GM18511 (cell line): Measurements from ENCODE around the gene POFUT2.

Experiments
- ATAC-seq: cut with Tn5 transposase; IDR thresholded peaks from one replicate; pipeline ENCODE4 v1.9.1; 2021; ENCODE audit warnings: mild to moderate bottlenecking, moderate library complexity; ENCODE audit not compliant: unreplicated experiment

POFUT2 gene

GRCh38 chr21:45299026-45299863 lies 11.6 kb upstream of the POFUT2 start:
- ATAC-seq: no peak

GRCh38 chr21:45297869-45298268 lies 10.2 kb upstream of the POFUT2 start:
- ATAC-seq: no peak

DNA sequence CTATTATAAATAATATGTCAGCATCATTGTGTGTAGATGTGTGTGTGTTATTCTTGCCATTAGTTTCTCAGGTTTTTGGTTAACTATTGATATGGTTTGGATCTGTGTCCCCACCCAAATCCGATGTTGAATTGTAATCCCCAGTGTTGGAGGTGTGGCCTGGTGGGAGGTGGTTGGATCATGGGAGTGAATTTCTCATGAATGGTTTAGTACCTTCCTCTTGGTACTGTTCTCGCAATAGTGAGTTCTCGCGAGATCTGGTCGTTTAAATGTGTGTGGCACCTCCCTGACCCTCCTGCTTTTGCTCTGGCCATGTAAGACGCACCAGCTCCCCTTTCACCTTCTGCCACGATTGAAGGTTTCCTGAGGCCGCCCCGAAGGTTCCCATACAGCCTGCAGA lies 9.6 kb upstream of the POFUT2 start:
- ATAC-seq: no peak

DNA sequence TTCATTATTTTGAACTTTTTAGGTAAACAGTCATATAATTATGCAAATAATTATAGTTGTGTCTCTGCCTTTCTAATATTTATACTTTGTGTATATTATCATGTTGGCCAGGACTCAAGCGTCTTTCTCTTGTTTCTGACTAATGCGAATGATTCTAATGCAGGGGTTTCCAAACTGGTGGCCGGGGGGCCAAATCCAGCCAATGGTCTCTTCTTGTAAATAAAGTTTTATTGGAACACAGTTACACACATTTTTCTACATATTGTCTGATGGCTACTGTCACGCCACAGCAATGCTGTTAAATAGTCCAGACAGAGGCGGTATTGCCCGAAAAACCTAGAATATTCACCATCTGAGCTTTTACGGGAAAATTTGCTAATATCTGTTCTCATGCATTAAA lies 8.9 kb upstream of the POFUT2 start:
- no peak for ATAC-seq

- no peak for ATAC-seq
These were observed 8.1 kb upstream of the POFUT2 start for GRCh38 chr21:45295576-45296365.

GRCh38 chr21:45294509-45295291 lies 7.0 kb upstream of the POFUT2 start:
- no peak for ATAC-seq

DNA sequence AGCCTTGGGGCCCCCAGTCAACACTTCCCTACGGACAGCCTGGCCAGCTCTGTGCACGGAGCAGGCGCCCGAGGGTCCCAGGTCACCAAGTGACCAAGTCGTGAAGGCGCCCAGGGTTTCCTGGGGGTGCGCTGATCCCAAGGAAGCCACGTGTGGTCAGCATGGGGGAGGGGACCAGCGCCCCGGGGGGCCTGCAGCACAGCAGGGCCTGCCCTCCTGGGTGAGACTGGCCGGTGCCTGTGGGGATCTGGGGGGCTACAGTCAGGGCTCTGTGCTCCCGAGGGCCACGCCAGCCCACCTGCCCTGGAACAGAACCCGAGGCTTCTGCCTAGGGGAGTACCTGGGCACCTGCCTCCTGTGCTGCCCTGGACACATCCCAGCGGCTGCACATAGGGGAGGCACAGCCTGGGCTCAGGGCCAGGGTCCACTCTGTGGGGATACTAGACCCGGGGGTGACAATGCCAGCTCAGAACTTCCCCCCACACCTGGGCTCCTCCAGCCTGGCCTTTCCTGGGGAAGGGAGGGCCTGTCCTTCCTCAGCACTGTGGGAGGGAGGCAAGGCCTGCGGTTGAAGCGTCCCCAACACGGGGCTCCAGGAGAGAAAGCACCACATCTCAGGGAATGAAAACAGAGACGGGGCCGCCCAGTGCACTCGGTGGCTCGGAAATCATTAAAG lies 6.2 kb upstream of the POFUT2 start:
- ATAC-seq: no peak

DNA sequence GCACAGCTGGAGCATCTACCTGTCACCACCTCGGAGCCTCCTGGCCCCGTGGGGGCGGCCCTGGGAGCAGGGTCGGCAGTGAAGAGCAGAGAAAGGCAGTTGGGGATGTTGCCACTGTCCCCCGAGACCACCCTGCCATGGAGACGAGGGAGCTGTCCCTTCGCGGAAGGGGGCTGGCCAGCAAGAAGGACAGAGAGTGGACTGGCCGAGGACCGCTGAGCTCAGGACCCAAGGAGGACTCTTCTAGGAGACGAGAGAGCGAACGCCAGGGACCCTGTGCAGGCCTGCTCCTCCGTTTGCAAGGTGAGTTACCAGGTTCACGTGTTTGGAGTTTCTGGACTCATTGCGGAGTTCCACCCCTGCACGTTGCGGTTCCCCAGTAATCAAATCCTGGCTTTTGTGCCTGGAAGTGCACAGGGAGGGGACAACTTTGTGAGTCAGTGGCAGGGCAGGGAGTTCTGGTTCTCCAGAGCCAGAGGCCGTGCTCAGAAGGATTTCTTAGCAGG lies 5.6 kb upstream of the POFUT2 start:
- ATAC-seq: no peak

- ATAC-seq: no peak
These were observed 4.9 kb upstream of the POFUT2 start for GRCh38 chr21:45292399-45293219.

DNA sequence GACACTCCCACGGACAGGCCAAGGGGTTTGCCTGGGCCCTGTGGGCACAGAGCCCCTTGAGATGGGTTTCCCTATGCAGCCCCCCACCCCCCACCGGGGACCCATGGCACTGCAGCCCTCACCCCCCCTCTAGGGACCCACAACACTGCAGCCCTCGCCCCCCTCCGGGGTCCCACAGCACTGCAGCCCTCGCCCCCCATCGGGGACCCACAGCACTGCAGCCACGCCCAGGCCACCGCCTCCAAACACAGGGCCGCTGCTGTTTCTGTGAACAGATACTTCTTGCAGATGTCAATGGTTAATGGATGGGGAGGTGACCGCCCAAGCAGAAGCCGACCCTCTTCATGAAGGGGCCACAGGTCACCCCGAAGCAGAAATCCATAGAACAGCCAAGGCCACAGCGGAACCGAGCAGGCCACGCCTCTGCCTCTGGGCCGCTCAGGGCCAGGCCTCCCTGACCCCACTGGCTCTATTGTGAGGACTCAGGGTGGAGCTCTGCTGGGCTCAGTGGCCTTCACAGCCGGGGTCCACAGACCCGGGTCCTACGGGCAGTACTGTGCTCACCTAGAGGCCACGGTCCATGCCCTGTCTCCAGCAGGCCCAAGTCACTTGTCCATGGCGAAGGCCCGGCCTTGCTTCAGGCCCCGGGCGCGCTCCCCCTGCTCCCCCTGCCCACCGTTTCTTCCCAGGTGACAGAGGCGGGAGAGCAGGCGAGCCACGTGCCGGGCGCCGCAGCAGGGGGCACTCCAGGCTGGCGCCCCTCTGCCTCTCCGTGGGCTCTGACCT lies 4.1 kb upstream of the POFUT2 start:
- ATAC-seq: no peak

DNA sequence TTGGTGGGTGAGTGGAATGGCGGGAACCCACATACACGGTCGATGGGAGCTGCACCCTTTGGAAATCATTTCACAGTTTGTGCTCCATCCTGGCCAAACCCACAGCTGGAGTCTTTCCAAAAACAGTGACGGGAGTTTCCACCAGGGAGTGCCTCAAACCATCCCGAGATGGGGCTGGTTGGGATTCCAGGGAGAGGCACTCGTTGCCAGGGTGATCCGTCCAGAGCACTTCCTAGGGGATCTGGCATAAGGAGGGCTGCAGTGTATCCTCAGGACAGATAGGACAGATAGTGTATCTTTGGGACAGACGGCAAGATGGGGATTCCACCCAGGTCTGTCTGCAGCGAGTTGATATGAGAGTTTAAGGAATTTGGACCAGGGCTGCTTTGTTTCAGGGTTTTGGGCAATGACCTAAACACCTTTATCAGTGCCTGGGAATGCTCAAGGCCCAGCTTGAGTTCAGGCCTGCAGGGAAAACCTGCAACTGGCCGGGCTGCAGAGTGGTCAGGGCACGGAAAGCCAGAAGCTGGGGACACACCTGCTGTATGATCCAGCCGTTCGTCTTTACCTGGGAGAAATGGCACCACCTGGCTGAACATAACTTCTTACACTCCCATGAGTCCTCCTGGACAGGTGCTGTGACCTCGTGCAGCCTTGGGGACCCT lies 3.4 kb upstream of the POFUT2 start:
- no peak for ATAC-seq

DNA sequence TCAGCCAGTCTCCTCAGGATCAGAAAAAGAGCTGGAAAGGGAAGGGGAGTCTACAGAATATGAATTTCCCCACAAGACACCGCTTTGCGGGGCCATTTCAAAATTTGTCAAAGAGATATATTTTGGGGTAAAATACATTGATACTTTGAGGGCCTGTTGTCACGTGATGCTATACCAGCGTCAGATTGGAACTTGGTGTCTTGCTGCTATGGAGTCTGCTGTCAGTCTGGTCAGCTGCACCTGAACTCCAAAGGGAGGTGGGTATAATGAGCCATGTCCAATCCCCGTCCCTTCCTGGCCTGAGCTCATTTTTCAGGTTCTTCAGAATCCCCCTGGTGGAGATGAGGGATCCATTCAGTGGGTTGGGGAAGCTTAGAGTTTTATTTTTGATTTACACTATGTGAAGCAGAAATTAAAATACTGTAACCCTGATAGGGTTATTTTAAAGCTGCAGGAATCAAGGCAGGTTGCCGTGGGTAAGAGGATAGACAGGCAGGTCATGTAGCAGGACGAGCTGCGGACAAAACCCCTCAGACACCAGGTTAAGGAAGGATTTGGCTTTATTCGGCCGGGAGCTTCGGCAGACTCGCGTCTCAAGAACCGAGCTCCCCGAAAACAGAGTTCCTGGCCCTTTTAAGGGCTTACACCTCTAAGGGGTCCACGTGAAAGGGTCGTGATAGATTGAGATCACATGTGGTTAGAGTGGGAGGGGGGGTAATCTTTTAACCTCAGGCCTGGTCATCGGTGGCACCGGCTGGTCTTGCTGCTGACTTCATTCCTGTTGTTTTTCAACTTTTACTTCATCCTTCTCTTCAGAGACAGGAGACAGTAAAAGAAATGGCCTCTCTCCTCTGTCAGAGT lies 2.2 kb upstream of the POFUT2 start:
- ATAC-seq: no peak

GRCh38 chr21:45289134-45289533 lies 1.4 kb upstream of the POFUT2 start:
- ATAC-seq: no peak

DNA sequence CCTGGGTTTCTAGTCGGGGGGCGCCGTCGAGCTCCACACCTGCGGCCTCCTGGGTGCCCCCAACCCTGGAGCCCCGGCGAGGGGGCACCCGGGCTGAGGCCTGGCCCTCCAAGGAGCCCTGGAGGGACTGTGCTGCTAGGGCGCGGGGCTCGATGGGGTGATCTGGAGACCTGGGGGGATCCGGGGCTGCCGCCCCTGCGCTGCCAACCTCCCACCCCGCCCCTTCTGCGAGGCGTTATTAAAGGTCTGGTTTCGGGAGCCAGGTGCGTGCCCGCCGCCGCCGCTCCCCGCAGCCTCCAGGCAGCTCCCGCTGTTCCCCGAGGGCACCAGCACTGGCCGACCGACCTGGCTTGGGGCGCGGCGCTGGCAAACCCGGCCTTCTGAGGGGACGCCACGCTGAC lies 746 bp upstream of the POFUT2 start:
- no peak for ATAC-seq

DNA sequence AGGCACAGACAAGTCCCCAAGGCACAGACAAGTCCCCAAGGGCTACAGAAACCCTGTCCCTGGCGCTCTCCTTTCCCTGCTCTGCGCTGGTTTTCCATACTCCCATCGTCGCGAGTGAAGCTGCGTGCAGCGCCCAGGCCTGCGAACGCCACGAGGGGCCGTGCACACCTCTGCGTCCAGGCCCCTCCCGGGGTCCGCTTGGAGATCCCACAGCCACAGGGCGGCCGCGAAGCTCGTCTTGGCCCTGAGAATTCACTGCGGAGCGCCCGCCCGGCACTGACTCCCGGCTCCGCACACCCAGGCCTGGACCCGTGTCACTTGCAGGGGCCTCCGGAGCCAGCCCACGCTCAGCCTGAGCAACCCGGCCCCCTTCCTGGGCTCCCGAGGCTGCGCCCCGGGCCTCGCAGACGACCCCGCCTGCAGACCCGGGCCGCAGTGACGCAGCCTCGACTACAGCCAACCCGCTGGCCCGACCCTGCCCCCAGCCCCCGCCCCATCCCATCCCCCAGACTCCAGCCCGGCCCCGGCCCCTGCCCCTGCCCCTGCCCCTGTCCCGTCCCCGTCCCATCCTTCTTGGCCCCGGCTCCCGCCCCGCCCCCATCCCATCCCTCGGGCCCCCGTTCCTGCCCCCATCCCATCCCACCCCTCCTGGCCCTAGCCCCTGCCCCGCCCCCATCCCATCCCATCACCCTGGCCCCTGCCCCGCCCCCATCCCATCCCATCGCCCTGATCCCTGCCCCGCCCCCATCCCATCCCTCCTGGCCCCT lies 841 bp downstream of the POFUT2 start:
- ATAC-seq: no peak

DNA sequence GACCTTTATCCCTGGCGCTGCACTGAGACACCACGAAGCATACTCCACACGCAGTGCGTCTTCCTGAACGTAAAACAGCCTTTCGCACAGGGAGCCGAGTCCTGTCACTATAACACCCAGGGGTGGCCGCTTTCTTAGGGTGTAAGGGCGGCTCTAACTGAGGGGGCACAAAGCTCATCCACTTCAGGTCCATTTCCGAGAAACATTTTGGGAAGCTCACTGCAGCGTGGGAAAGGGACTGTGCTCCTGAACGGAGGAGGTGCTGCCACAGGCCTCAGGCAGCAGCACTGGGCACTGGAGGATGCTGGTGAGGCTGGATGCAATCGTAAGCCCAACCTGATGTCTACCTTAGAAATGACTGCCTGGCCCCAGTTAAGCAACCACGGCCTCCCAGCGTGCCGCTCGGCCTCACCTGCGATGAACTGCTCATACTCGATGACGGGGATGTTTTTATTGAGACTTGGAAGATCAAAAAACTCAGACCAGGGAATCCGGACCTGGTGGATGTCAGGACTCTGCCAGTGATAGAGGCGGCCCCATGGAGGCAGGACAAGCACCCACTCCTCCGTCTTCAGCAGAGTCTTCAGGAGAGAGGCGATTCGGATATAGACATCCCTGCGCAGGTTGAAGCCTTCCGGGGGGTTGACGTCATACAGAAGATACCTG lies 2.3 kb downstream of the POFUT2 start:
- ATAC-seq: no peak

DNA sequence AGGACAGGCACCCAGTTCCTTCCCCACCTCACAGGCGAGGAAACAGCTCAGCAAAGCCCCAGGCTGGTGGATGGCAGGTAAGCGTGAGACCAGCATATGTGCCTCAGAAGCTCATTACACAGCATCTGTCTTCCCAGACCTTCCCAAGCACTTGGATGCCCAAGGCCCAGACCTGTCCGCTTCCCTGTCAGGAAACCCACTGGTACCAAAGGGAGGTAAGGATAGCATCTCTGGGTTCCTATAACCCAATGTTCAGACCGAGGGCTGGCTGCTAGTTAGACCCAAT lies 3.3 kb downstream of the POFUT2 start:
- ATAC-seq: no peak
